CD4-positive, alpha-beta T cell treated with Interleukin-17A for 1 hour (primary cell): ENCODE results near the gene ADAMTS7.
A peak's percentile ranks its signal among the peaks of the same experiment; 100 is the strongest.
"Not testable (repeated sequence)": the region's sequence is repeated elsewhere in the genome, so short reads cannot be mapped to it uniquely, and the experiment has no call there.

Source experiments
- DNase-seq: peaks from one replicate; pipeline ENCODE4 v3.0.0-alpha.2; 2020

Gene ADAMTS7, protein sequence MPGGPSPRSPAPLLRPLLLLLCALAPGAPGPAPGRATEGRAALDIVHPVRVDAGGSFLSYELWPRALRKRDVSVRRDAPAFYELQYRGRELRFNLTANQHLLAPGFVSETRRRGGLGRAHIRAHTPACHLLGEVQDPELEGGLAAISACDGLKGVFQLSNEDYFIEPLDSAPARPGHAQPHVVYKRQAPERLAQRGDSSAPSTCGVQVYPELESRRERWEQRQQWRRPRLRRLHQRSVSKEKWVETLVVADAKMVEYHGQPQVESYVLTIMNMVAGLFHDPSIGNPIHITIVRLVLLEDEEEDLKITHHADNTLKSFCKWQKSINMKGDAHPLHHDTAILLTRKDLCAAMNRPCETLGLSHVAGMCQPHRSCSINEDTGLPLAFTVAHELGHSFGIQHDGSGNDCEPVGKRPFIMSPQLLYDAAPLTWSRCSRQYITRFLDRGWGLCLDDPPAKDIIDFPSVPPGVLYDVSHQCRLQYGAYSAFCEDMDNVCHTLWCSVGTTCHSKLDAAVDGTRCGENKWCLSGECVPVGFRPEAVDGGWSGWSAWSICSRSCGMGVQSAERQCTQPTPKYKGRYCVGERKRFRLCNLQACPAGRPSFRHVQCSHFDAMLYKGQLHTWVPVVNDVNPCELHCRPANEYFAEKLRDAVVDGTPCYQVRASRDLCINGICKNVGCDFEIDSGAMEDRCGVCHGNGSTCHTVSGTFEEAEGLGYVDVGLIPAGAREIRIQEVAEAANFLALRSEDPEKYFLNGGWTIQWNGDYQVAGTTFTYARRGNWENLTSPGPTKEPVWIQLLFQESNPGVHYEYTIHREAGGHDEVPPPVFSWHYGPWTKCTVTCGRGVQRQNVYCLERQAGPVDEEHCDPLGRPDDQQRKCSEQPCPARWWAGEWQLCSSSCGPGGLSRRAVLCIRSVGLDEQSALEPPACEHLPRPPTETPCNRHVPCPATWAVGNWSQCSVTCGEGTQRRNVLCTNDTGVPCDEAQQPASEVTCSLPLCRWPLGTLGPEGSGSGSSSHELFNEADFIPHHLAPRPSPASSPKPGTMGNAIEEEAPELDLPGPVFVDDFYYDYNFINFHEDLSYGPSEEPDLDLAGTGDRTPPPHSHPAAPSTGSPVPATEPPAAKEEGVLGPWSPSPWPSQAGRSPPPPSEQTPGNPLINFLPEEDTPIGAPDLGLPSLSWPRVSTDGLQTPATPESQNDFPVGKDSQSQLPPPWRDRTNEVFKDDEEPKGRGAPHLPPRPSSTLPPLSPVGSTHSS (N-terminal part only)

DNA sequence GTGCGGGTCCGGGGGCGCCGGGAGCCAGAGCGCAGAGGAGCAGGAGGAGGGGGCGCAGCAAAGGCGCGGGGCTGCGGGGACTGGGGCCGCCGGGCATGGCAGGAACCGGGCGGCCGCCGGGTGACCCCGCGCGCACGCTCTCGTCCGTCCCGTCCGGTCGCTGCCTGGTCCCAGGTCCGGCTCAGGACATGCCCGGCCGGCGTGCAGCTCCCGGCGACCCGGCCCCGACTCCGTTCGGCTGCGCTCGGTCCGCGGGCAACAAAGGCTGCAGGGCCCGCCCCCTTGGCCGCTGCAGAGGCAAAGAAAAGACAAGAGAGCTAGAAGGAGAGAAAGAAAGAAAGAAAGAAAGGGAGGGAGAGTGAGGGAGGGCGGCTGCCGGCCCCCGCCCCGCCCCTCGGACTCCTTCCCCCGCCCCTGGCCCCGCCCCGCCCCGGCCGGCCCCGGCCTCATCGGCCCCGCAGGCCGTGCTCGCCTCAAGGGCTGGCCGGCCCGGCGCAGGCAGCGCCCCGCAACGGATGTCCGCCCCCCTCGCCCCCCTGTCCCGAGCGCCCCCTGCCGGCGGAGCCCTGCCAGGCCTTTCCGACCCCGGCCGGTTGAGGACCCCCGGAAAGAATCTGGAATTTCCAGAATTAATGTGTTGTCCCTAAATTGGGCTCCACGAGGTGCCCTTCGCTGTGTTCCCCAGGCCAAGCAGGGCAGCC lies at the start of gene ADAMTS7:
Gene ADAMTS7, minus strand, starts transcription at position 341 of the 701 bp plus-strand sequence. Its CDS starts 244 bp downstream, at position 97.
- peak; percentile 41 for DNase-seq

DNA sequence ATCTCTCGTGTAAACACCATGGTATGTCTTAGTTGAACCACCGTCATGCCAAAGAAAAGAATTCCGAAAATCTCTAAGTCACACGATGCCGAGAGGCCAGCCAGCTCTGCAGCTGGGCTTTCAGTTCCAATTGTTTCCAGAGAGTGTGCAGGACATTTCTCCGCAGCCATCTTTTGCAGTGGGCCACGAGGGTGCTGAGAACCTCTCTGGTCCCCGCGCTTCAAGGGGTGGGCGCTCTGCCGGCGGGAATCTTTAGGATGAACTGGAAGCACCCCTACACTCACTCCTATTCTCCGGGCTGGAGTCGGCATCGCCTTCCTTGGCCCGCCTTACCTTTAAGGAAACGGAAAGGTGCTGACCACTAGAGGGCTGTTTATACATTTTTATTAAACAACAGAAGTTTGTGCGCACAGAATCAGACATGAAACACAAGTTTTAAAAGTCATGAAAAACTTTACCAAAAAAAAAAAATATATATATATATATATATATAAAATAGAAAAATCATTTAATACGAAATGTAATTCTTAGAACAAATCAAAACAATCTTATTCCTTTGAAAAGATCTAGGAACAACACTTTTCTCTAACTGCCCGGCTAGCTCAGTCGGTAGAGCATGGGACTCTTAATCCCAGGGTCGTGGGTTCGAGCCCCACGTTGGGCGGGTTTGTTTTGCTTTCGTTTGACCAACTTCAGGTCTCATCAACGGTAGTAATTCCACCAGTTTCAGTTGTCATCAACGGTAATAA lies 48.9 kb upstream of the ADAMTS7 start:
- peak; percentile 79 for DNase-seq

DNA sequence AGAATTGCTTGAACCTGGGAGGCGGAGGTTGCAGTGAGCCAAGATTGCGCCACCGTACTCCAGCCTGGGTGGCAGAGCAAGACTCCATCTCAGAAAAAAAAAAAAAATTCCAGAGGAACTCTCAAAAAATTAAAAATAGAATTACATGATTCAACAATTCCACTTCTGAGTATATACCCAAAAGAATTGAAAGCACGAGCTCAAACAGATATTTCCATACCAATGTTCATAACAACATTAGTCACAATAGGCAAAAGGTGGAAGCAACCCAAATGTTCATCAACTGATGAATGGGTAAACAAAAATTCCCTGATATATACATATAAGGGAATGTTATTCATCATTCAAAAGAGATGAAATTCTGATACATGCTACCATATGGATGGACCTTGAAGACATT lies 44.5 kb upstream of the ADAMTS7 start:
- DNase-seq, result no peak

DNA sequence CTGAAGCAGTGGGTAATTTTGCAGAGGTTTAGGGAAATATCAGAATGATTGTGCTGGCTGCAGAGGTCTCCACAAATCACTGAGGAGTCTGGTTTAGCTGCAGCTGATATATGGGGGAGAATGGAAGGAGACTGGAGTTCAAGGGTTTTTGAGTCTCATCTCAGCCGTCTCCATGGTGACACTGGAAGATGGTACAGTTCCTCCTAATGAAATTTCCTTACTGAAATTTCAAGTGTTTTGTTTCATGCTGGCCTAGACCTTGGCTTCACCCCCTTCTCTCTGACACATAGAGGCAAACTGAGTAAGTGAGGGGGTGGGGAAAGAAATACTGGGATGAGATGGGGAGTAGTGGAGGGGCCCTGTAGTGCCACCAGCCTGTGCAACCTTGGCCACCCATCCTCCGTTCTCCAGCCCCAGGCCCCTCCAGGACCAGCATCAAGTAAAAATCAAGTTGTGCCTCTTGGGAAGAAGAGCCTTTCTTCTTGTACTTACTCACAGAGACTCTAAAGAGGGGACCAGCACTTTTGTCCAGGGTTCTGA lies 43.6 kb upstream of the ADAMTS7 start:
- DNase-seq, result no peak

- no peak for DNase-seq
Observed at GRCh38 chr15:78853500-78853899, 42.2 kb upstream of the ADAMTS7 start.

DNA sequence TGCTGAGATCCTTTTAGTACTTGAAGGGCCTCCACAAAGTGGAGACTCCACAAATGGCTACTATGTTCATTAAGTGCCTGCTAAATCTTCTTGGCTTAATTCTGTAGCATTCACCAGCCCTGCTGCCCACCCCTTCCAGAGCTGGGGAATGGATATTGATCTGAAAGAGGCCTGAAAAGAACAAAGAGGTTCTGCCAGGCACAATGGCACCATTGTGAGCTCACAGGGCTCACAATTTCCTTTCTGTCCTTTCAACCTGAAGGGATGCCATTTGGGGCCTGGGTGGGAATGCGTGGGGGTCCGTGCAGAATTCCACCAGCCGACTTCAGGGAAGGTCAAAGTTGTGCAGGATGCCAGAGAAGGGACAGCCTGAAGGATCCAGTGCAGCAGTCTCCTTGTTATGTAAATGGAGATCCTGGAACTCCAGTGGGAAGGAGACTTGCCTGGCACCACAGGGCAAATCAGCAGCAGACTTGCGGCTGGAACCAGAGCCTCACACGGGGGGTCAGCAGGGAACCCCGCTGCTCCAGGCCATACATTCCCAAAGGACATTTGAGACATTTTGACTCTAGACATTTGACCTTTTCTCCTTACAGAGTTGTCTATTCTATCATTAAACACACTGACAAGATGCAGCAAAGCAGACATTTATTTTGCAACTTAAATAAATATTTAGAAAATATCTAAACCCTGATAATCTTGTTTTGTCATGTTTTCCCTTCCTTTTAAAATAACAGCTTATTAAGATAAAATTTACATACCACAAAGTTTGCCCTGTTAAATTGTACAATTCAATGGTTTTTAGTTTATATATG lies 39.9 kb upstream of the ADAMTS7 start:
- DNase-seq, result no peak

GRCh38 chr15:78850352-78850751 lies 39.1 kb upstream of the ADAMTS7 start:
- no peak for DNase-seq

DNA sequence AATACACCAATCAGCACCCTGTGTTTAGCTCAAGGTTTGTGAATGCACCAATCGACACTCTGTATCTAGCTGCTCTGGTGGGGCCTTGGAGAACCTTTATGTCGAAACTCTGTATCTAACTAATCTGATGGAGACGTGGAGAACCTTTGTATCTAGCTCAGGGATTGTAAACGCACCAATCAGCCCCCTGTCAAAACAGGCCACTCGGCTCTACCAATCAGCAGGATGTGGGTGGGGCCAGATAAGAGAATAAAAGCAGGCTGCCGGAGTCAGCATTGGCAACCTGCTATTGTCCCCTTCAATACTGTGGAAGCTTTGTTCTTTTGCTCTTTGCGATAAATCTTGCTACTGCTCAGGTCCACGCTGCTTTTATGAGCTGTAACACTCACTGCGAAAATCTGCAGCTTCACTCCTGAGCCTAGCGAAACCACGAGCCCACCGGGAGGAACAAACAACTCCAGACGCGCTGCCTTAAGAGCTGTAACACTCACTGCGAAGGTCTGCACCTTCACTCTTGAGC lies 36.2 kb upstream of the ADAMTS7 start:
- DNase-seq, result not testable (repeated sequence)

- DNase-seq, result not testable (repeated sequence)
Observed at GRCh38 chr15:78846906-78847305, 35.6 kb upstream of the ADAMTS7 start.

DNA sequence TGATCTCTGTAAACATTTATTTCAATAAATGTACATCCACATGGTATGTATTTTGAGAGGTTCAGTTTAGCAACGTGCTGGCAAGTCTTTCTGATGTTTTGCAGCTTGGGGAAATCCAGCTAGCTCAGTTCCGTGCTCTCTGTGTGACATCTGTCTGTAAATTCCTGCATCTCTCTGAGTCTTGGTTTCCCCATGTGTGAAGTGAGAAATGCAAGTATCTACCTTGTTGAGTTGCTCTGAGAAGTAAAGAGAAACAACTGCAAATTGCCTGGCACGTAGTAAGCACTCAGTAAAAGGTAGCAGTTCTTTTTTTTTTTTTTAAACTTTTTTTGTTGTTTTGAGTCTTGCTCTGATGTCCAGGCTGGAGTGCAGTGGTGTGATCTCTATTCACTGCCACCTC lies 31.3 kb upstream of the ADAMTS7 start:
- DNase-seq, result no peak

GRCh38 chr15:78841891-78842290 lies 30.6 kb upstream of the ADAMTS7 start:
- DNase-seq, result no peak

GRCh38 chr15:78841376-78841706 lies 30.1 kb upstream of the ADAMTS7 start:
- no peak for DNase-seq

DNA sequence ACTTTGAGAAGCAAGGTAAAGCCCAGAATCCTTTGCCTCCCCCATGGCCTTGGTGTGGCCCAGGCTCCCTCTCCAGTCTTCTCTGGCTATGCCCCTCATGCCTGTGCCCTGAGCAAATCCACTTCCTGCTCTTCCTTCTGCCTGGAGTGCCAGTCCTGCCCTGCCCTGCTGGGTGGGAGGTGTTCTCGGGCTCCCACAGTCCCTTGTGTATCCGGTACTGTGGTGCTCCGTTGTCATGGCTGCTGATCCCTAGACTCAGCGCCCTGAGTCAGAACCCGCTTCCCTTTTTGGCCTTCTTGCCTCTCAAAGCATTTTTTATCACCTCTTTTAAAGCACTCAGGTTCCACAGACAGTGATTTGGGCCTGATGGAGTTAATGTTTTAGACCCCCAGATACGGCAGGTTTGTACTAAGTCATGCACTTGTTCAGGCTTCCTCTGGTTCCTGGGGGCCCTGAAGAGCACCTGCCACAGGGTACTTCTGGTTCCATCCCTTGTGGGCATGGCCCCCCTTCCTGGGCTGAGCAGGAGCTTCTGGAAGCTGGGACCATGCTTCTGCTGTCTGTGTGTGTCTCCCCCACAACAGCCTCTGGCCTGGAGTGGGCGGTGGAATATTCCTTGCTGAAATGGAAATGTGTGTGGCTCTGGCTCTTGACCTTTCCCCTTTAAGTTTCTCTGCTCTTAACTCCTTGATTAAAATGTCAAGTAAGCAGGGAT lies 29.6 kb upstream of the ADAMTS7 start:
- no peak for DNase-seq

GRCh38 chr15:78839151-78839550 lies 27.9 kb upstream of the ADAMTS7 start:
- not testable (repeated sequence) for DNase-seq

DNA sequence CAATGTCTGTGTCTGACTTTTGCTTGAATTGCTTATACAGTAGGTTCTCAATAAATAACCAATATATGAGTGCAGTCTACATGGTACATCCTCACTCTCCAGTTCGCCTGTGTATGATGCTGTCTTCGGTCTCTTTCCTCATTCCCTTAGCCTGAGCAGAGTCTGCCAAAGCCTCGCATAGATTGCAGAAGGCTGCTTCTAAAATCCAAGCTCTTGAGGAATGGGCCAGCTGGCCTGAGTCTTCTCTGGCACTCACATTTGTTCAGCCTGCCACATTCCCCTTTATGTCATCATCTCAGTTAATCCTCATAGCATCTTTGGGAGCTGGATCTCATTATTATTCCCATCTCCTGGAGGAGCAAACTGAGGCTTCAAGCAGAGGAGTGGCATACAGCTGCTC lies 27.2 kb upstream of the ADAMTS7 start:
- no peak for DNase-seq

DNA sequence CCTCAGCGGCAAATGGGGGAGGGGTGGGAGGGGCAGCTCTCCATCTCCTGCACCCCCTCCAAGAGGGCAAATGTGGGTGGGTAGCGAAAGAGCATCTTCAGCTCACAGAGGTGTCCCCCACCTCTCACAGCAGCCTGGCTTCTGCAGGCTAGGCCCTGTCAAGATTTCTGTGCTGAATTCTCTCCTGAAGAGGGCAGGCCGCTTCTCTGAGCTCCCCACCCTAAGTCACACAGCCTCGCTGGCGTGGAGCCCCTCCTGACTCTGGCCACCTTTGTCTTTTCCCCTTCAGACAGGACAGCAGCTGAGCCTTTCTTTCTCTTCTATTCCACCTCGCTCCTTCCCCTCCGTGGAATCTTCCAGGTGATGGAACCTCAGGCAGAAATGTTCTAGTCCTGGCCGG lies 26.3 kb upstream of the ADAMTS7 start:
- DNase-seq, result no peak

- no peak for DNase-seq
Observed at GRCh38 chr15:78837131-78837530, 25.9 kb upstream of the ADAMTS7 start.

DNA sequence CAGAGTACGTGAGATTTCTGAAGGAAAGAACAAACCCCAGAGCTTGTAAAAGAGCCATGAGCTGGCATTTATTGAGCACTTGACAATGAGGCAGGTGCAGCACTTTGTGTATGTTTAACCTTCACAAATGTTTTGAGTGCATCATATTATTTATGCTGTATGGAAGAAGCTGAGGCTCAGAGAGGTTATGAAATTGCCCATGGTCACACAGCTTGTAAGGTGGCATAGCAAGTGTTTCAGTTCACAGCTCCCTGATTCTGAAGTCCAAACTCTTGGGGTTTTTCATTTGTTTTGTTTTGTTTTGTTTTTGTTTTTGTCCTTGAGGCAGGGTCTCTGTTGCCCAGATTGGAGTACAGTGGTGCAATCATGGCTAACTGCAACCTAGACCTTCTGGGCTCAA lies 25.1 kb upstream of the ADAMTS7 start:
- no peak for DNase-seq
